ENCODE measurements around the gene ARL8A.
"Not testable (repeated sequence)": the region's sequence is repeated elsewhere in the genome, so short reads cannot be mapped to it uniquely, and the experiment has no call there.

DNA sequence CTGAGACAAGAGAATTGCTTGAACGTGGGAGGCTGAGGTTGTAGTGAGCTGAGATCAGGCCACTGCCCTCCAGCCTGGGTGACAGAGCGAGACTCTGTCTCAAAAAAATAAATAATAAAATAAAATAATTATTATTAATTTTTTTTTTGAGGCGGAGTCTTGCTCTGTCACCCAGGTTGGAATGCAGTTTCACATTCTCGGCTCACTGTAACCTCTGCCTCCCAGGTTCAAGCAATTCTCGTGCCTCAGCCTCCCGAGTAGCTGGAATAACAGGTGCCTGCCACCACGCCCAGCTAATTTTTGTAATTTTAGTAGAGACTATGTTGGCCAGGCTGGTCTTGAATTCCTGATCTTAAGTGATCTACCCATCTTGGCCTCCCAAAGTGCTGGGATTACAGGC is 32.9 kb downstream of the ARL8A start:
- TF ChIP-seq, protein P1, sequence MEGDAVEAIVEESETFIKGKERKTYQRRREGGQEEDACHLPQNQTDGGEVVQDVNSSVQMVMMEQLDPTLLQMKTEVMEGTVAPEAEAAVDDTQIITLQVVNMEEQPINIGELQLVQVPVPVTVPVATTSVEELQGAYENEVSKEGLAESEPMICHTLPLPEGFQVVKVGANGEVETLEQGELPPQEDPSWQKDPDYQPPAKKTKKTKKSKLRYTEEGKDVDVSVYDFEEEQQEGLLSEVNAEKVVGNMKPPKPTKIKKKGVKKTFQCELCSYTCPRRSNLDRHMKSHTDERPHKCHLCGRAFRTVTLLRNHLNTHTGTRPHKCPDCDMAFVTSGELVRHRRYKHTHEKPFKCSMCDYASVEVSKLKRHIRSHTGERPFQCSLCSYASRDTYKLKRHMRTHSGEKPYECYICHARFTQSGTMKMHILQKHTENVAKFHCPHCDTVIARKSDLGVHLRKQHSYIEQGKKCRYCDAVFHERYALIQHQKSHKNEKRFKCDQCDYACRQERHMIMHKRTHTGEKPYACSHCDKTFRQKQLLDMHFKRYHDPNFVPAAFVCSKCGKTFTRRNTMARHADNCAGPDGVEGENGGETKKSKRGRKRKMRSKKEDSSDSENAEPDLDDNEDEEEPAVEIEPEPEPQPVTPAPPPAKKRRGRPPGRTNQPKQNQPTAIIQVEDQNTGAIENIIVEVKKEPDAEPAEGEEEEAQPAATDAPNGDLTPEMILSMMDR (IDR thresholded peaks at IDR 0.05), result not testable (repeated sequence)
- not testable (repeated sequence) for TF ChIP-seq POLR2A (IDR thresholded peaks at IDR 0.05)

Measured in right lobe of liver (tissue), 4 donors.